Naive thymus-derived CD4-positive, alpha-beta T cell (primary cell): ENCODE data around the gene RWDD3. TPM values are rescaled to one million over a fixed set of nuclear protein-coding genes. Genes with fewer than 3 reads are reported as not detected.

ENCODE experiments used
- ATAC-seq: fragments of 150-1000 bp; cut with Tn5 transposase; 2 replicates; pipeline ENCODE4 v1.10.0; 2021; ENCODE audit warnings: mild to moderate bottlenecking, moderate library complexity
- CTCF ChIA-PET: fragments of 350-600 bp; sonication (Branson Sonifier 250); formaldehyde crosslinking; loops from one replicate; lab custom pipeline; 2021; ENCODE audit warnings: antibody characterized with exemption; lab: Charles Lee
- POLR2A ChIA-PET: fragments of 350-600 bp; sonication (Branson Sonifier 250); formaldehyde crosslinking; loops from one replicate; lab custom pipeline; 2021; ENCODE audit warnings: antibody characterized with exemption, inconsistent platforms; lab: Charles Lee
- DNase-seq, 9 donors: peaks; one replicate each; pipeline versions ENCODE4 v3.0.0 to v3.0.0-alpha.2; 2020 to 2022; ENCODE audit warnings: mixed read lengths in 1 of 9
- H3K27ac ChIP-seq: one replicate; pipeline ENCODE4 v1.7.0; 2013; ENCODE audit warnings: mild to moderate bottlenecking, low read depth, low read length, moderate library complexity
- H3K27me3 ChIP-seq, 2 donors: one replicate each; pipeline ENCODE4 v1.7.0; 2013; ENCODE audit warnings: low read length in 2 of 2, mild to moderate bottlenecking in 2 of 2, moderate library complexity in 2 of 2; ENCODE audit not compliant: control insufficient read depth in 2 of 2, insufficient read depth in 2 of 2
- H3K36me3 ChIP-seq, 3 experiments: 1 replicate in 2 of 3; 2 replicates in 1 of 3; pipeline ENCODE4 v1.7.0; 2013; ENCODE audit warnings: low read length in 3 of 3, mild to moderate bottlenecking in 3 of 3, moderate library complexity in 1 of 3; ENCODE audit not compliant: insufficient read depth in 3 of 3, control insufficient read depth in 2 of 3
- H3K4me1 ChIP-seq, 2 donors: one replicate each; pipeline ENCODE4 v1.7.0; 2013; ENCODE audit warnings: low read length in 2 of 2, mild to moderate bottlenecking in 2 of 2, moderate library complexity in 1 of 2; ENCODE audit not compliant: control insufficient read depth in 2 of 2, insufficient read depth in 2 of 2
- H3K4me3 ChIP-seq: 2 replicates; pipeline ENCODE4 v1.7.0; 2013; ENCODE audit warnings: mild to moderate bottlenecking, low read length
- H3K9me3 ChIP-seq, 3 experiments: 1 replicate in 2 of 3; 2 replicates in 1 of 3; pipeline ENCODE4 v1.7.0; 2013; ENCODE audit warnings: low read length in 3 of 3; ENCODE audit not compliant: control insufficient read depth in 2 of 3
- H3K27ac Mint-ChIP-seq, 9 donors: one replicate each; pipeline ENCODE4 v1.8.0; 2020 to 2022; ENCODE audit warnings: mixed read lengths in 9 of 9, mild to moderate bottlenecking in 8 of 9, moderate library complexity in 5 of 9, inconsistent platforms in 2 of 9
- H3K27me3 Mint-ChIP-seq, 5 donors: one replicate each; pipeline ENCODE4 v1.8.0; 2021 to 2022; ENCODE audit warnings: mixed read lengths in 5 of 5, mild to moderate bottlenecking in 1 of 5
- H3K36me3 Mint-ChIP-seq, 5 donors: one replicate each; pipeline ENCODE4 v1.8.0; 2020 to 2022; ENCODE audit warnings: mixed read lengths in 5 of 5, mild to moderate bottlenecking in 3 of 5, inconsistent platforms in 1 of 5
- H3K4me1 Mint-ChIP-seq, 7 donors: one replicate each; pipeline ENCODE4 v1.8.0; 2020 to 2022; ENCODE audit warnings: mixed read lengths in 7 of 7, mild to moderate bottlenecking in 3 of 7, inconsistent platforms in 1 of 7
- H3K4me3 Mint-ChIP-seq, 10 donors: one replicate each; pipeline ENCODE4 v1.8.0; 2020 to 2022; ENCODE audit warnings: mild to moderate bottlenecking in 10 of 10, mixed read lengths in 10 of 10, moderate library complexity in 6 of 10, inconsistent platforms in 2 of 10
- H3K9me3 Mint-ChIP-seq, 11 donors: one replicate each; pipeline ENCODE4 v1.8.0; 2020 to 2022; ENCODE audit warnings: mixed read lengths in 11 of 11, mild to moderate bottlenecking in 4 of 11, inconsistent platforms in 1 of 11, moderate library complexity in 1 of 11
- intact Hi-C, 2 donors: fragments of 100-400 bp; cut with micrococcal nuclease; formaldehyde crosslinking; loops; one replicate each; pipeline ENCODE4 v1.15.1; 2023
- polyA plus RNA-seq, 2 donors: library from polyadenylated mRNA; unstranded; fragments of 300-500 nt; fragmentation: Illumina TruSeq; gene quantifications; one replicate each; pipeline ENCODE4 v1.2.3, GENCODE V29; 2021
- total RNA-seq, 6 experiments: library from RNA in 5 of 6; stranded (reverse) in 5 of 6; gene quantifications; 1 replicate in 5 of 6; 2 replicates in 1 of 6; pipeline ENCODE4 v1.2.3 and lab custom pipeline; 2021 to 2026

RWDD3 gene
- total and polyA plus RNA-seq, 7 experiments from 2014 or later: 9.1 to 48.9 (median 24.9) TPM

DNA sequence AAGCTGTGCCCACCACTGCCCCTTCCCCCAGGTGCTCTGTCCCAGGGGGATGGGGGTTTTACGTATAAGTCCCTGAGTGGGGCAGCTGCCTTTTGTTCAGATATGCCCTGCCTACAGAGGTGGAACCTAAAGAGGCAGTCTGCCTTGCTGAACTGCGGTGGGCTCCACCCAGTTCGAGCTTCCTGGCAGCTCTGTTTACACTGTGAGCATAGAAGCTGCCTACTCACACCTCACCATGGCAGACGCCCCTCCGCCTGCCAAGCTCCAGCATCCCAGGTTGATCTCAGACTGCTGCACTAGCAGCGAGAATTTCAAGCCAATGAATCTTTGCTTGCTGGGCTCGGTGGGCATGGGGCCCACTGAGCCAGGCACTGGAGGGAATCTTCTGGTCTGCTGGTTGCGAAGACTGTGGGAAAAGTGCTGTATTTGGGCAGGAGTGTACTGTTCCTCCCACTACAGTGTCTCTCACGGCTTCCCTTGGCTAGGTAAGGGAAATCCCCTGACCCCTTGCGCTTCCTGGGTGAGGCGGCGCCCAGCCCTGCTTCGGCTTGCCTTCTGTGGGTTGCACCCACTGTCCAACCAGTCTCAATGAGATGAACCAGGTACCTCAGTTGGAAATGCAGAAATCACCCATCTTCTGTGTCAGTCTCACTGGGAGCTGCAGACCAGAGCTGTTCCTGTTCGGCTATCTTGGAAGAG is 17.6 kb upstream of the RWDD3 start:
- H3K9me3 Mint-ChIP-seq: peaks cover 0 to 6% (median 2%) of the 10 kb centered on the region in 11 donors
- H3K4me3 ChIP-seq: no peak overlapping the region
- no peak overlapping the region for H3K27ac ChIP-seq
- H3K4me1 Mint-ChIP-seq: no peaks in the 10 kb centered on the region
- H3K27me3 Mint-ChIP-seq: peaks cover 14 to 35% (median 33%) of the 10 kb centered on the region in 5 donors
- DNase-seq: no peak
- no peak for ATAC-seq
- ChIA-PET CTCF (no interaction called here), POLR2A (no interaction called here)
- H3K4me1 ChIP-seq: no peaks in the 10 kb centered on the region
- H3K9me3 ChIP-seq: no peaks in the 10 kb centered on the region
- intact Hi-C loops: no loop called here
- no peak overlapping the region for H3K4me3 Mint-ChIP-seq
- H3K36me3 Mint-ChIP-seq: peaks cover 0 to 6% (median 3%) of the 10 kb centered on the region in 5 donors
- no peak overlapping the region for H3K27ac Mint-ChIP-seq
- H3K27me3 ChIP-seq: no peaks in the 10 kb centered on the region
- no peaks in the 10 kb centered on the region for H3K36me3 ChIP-seq

DNA sequence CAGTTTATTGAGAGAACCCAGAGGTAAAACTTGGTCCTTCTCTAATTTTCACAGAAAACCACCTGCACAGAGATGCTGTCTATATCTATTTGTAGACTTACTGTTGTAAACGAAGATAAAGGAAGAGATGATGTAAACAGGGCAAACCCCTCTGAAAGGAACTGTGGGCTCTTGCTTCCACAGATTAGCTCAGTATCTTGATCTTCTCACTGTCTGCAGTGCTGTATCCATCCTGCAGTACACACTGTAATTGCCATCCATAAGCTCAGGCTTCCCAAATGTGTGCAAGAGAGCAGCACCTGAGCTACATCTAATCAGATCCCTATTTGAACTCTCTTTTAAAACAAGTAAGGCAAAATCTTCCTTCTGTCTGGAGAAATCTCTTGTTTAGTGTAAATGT is 16.6 kb upstream of the RWDD3 start:
- Mint-ChIP-seq H3K4me1 (no peaks in the 10 kb centered on the region), H3K4me3 (no peak overlapping the region), H3K27me3 (peaks cover 12 to 39% (median 33%) of the 10 kb centered on the region in 5 donors), H3K27ac (no peak overlapping the region), H3K9me3 (peaks cover 0 to 6% (median 2%) of the 10 kb centered on the region in 11 donors), H3K36me3 (peaks cover 0 to 6% (median 3%) of the 10 kb centered on the region in 5 donors)
- no peak for ATAC-seq
- H3K36me3 ChIP-seq: no peaks in the 10 kb centered on the region
- H3K27ac ChIP-seq: no peak overlapping the region
- ChIA-PET POLR2A (no interaction called here), CTCF (no interaction called here)
- no peak for DNase-seq
- H3K4me3 ChIP-seq: no peak overlapping the region
- no peaks in the 10 kb centered on the region for H3K27me3 ChIP-seq
- H3K4me1 ChIP-seq: no peaks in the 10 kb centered on the region
- no peaks in the 10 kb centered on the region for H3K9me3 ChIP-seq
- intact Hi-C loops: no loop called here

DNA sequence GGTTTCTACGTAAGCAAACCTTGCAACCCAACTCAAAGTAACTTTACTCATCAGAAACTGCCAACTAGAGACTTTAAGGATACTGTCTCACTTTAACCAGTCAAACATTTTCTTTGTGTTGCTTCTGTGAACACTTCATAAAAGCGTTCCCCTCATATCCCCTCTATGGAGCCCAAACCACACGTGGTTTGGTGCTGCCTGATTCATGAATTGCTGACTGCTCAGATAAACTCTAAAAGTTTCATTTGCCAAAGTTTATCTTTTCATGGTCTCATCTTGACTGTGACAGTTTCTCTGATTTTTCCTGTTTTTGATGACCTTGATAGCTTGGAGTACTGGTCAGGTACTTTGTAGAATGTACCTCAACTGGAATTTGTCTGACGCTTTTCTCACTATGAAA is 14.6 kb upstream of the RWDD3 start:
- ATAC-seq (no peak), DNase-seq (no peak)
- no peaks in the 10 kb centered on the region for H3K4me1 ChIP-seq
- no peak overlapping the region for H3K27ac Mint-ChIP-seq
- peaks cover 0 to 6% (median 0%) of the 10 kb centered on the region in 11 donors for H3K9me3 Mint-ChIP-seq
- peaks cover 5 to 43% (median 30%) of the 10 kb centered on the region in 5 donors for H3K27me3 Mint-ChIP-seq
- CTCF ChIA-PET: no interaction called here
- no peaks in the 10 kb centered on the region for H3K27me3 ChIP-seq
- no peak overlapping the region for H3K4me3 Mint-ChIP-seq
- POLR2A ChIA-PET: no interaction called here
- intact Hi-C loops: no loop called here
- H3K36me3 Mint-ChIP-seq: peaks cover 0 to 6% (median 3%) of the 10 kb centered on the region in 5 donors
- H3K27ac ChIP-seq: no peak overlapping the region
- H3K9me3 ChIP-seq: no peaks in the 10 kb centered on the region
- H3K4me3 ChIP-seq: no peak overlapping the region
- no peaks in the 10 kb centered on the region for H3K4me1 Mint-ChIP-seq
- no peaks in the 10 kb centered on the region for H3K36me3 ChIP-seq

DNA sequence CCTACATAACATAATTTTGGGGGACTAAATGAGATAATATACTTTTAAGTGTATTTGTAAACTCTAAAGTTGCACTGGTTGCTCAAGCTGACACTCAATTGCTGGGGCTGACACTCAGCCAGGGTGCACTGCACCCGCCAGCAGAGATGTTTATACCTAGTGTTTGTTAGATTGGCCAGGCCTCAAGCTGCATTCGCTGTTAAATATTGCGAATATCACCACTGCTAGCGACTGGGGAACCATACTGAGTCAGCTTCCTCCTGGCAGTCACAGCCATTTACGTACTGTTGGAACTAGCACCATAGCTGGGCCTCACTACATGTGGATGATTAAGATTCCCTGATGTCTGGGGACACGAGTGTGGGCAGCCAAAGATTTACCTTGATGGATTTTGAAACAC is 12.7 kb upstream of the RWDD3 start:
- DNase-seq (no peak), ATAC-seq (no peak)
- Mint-ChIP-seq H3K36me3 (peaks cover 0 to 6% (median 3%) of the 10 kb centered on the region in 5 donors), H3K27ac (no peak overlapping the region), H3K9me3 (peaks cover 0 to 5% (median 0%) of the 10 kb centered on the region in 11 donors), H3K27me3 (peaks cover 10 to 36% (median 28%) of the 10 kb centered on the region in 5 donors), H3K4me3 (no peak overlapping the region), H3K4me1 (no peaks in the 10 kb centered on the region)
- Histone ChIP-seq H3K4me3 (no peak overlapping the region), H3K9me3 (no peaks in the 10 kb centered on the region), H3K36me3 (no peaks in the 10 kb centered on the region), H3K27me3 (no peaks in the 10 kb centered on the region), H3K27ac (no peak overlapping the region), H3K4me1 (no peaks in the 10 kb centered on the region)
- ChIA-PET CTCF (no interaction called here), POLR2A (no interaction called here)
- intact Hi-C loops: no loop called here

DNA sequence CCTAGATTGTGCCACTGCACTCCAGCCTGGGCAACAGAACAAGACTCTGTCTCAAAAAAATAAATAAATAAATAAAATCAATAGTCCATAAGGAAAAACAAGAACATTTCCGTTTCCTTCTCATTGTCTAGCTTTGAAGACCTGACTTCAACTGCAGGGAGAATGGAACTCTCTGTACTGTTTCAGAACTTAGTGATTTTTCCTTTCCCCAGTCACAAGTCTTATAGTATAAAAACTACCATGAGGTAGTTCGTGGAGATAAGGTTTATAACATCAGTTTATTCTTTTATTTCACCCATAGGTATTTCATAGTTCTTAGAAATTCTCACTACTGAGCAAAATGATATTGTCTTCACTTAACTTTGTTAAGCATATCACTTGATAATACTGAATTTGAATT is 11.4 kb upstream of the RWDD3 start:
- H3K36me3 ChIP-seq: no peaks in the 10 kb centered on the region

DNA sequence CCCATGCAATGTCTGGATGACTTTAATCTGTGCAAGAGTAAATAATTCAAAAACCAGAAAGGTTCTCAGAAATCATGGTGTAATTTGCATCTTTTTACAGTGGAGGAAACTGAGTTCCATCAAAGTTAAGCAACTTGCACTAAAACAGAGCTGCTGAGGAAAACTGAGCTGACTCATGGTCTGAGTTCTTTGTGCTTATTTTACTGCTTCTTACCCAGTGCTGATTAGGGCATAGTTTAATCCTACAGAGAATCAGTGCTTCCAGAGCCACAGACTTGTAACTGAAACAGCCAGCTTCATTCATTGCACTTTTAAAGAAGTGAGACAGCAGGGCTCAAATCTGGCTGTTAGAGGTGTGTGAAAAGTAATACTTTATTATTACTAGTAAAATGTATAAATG is 10.9 kb upstream of the RWDD3 start:
- POLR2A ChIA-PET: interaction anchor here (0.6 to 1.3 kb wide), 2 partner anchors 11 to 120 kb away, joined by 3 read pairs; partner anchors contain the start of gene RWDD3
- Histone ChIP-seq H3K27ac (no peak overlapping the region), H3K9me3 (no peaks in the 10 kb centered on the region), H3K36me3 (no peaks in the 10 kb centered on the region), H3K4me1 (no peaks in the 10 kb centered on the region), H3K4me3 (no peak overlapping the region), H3K27me3 (no peaks in the 10 kb centered on the region)
- intact Hi-C loops: no loop called here
- H3K36me3 Mint-ChIP-seq: peaks cover 0 to 4% (median 0%) of the 10 kb centered on the region in 5 donors
- no peak overlapping the region for H3K4me3 Mint-ChIP-seq
- peaks cover 14 to 36% (median 24%) of the 10 kb centered on the region in 5 donors for H3K27me3 Mint-ChIP-seq
- peaks cover 0 to 4% (median 0%) of the 10 kb centered on the region in 11 donors for H3K9me3 Mint-ChIP-seq
- ATAC-seq (no peak), DNase-seq (no peak)
- H3K4me1 Mint-ChIP-seq: peaks cover 0 to 1% (median 0%) of the 10 kb centered on the region in 7 donors
- H3K27ac Mint-ChIP-seq: no peak overlapping the region
- CTCF ChIA-PET: no interaction called here

More for the DNA sequence above, 11.4 kb upstream of the RWDD3 start:
- peaks cover 13 to 38% (median 22%) of the 10 kb centered on the region in 5 donors for H3K27me3 Mint-ChIP-seq
- no peak overlapping the region for H3K27ac Mint-ChIP-seq
- H3K9me3 Mint-ChIP-seq: peaks cover 0 to 4% (median 0%) of the 10 kb centered on the region in 11 donors
- POLR2A ChIA-PET: interaction anchor here (1.3 kb wide), 1 partner anchor 11 kb away, joined by 3 read pairs; the partner anchor contains the start of gene RWDD3
- no peak overlapping the region for H3K4me3 ChIP-seq
- H3K36me3 Mint-ChIP-seq: peaks cover 0 to 4% (median 0%) of the 10 kb centered on the region in 5 donors
- ATAC-seq (no peak), DNase-seq (no peak)
- CTCF ChIA-PET: no interaction called here
- no peak overlapping the region for H3K27ac ChIP-seq
- H3K4me1 Mint-ChIP-seq: peaks cover 0 to 1% (median 0%) of the 10 kb centered on the region in 7 donors
- no peak overlapping the region for H3K4me3 Mint-ChIP-seq
- intact Hi-C loops: no loop called here
- H3K9me3 ChIP-seq: no peaks in the 10 kb centered on the region
- no peaks in the 10 kb centered on the region for H3K4me1 ChIP-seq
- no peaks in the 10 kb centered on the region for H3K27me3 ChIP-seq
